ENCODE data around the gene PARM1. TPM values are rescaled to one million over a fixed set of nuclear protein-coding genes. Genes with fewer than 3 reads are reported as not detected.

Gene PARM1
- polyA plus RNA-seq, 1 of the 3 experiments (the other 2 are of a cell fraction): not detected

DNA sequence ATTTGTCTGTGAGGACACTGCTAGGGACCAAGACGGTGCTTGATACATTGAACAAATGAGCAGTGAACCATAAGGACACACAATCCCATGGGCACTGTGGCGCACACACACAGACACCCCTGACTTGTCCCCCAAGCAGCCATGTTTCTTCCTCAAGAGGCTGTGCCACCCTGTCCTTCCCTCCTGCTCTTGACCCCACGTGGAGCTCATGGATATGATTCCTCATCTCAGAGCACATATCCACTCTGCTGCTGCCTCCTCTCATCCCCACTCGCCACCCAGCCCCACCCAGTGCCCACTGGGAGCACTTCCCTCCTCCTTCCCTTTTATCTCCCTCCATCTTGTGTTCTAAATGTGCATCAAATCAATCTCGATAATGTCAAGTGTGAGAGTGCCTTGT is 102.4 kb downstream of the PARM1 start:
- DNase-seq: no peak
- H3K4me2 ChIP-seq: no peak overlapping the region
- CTCF ChIA-PET: no interaction called here

GRCh38 chr4:75036046-75036830 is 103.3 kb downstream of the PARM1 start:
- POLR2A ChIA-PET: no interaction called here
- H3K4me3 ChIP-seq (ENCODE audit: low read depth in 2 of 2, low read length in 1 of 2): no peak overlapping the region
- no peak overlapping the region for H3K27ac ChIP-seq (ENCODE audit: low read depth in 2 of 2, low read length in 1 of 2)
- DNase-seq: no peak
- no peaks in the 10 kb centered on the region for H4K20me1 ChIP-seq (ENCODE audit: insufficient read depth)
- CTCF ChIA-PET: interaction anchor here (1.5 kb wide), 1 partner anchor 162 kb away, joined by 3 read pairs; no protein-coding TSS in a partner anchor
- no peaks in the 10 kb centered on the region for H3K9me3 ChIP-seq
- H3F3A ChIP-seq (replicated peaks; ENCODE audit: insufficient read depth): no peaks in the 10 kb centered on the region
- H3K36me3 ChIP-seq (replicated peaks in 1 of 2; ENCODE audit: control insufficient read depth in 1 of 2, insufficient read depth in 2 of 2, low read length in 1 of 2): no peaks in the 10 kb centered on the region
- H3K9ac ChIP-seq: no peak overlapping the region
- H3K4me1 ChIP-seq (ENCODE audit: control insufficient read depth in 1 of 2, insufficient read depth in 2 of 2, low read depth in 1 of 2, low read length in 1 of 2): no peaks in the 10 kb centered on the region
- H3K27me3 ChIP-seq (ENCODE audit: insufficient read depth): no peaks in the 10 kb centered on the region; the same call in 1 of the 2 replicates
- H3K4me2 ChIP-seq: no peak overlapping the region
- H3K79me2 ChIP-seq (ENCODE audit: insufficient read depth): no peaks in the 10 kb centered on the region
- H3K9me2 ChIP-seq: no peaks in the 10 kb centered on the region
- TF ChIP-seq POLR2AphosphoS5 (IDR thresholded peaks at IDR 0.05; ENCODE audit: low read depth, low read length): no peak
- 3% methylated on average over 3 of the region's 3 CpGs for WGBS (ENCODE audit: low lambda C conversion rate)
- H2AFZ ChIP-seq (ENCODE audit: low read depth): no peak overlapping the region

More for the DNA sequence above, 102.4 kb downstream of the PARM1 start:
- no peaks in the 10 kb centered on the region for H4K20me1 ChIP-seq (ENCODE audit: insufficient read depth)
- H3K9ac ChIP-seq: no peak overlapping the region
- no peaks in the 10 kb centered on the region for H3K36me3 ChIP-seq (replicated peaks in 1 of 2; ENCODE audit: control insufficient read depth in 1 of 2, insufficient read depth in 2 of 2, low read length in 1 of 2)
- TF ChIP-seq SIN3A (IDR thresholded peaks at IDR 0.05; ENCODE audit: borderline replicate concordance, low read depth, low read length) (no peak), GATA2 (CRISPR knock-in tag; IDR thresholded peaks at IDR 0.05) (no peak), CHD2 (IDR thresholded peaks at IDR 0.05; ENCODE audit: low read length, partially characterized antibody) (no peak)
- no peaks in the 10 kb centered on the region for H3K9me3 ChIP-seq
- no peak overlapping the region for H3K27ac ChIP-seq (ENCODE audit: low read depth in 2 of 2, low read length in 1 of 2)
- no peaks in the 10 kb centered on the region for H3K79me2 ChIP-seq (ENCODE audit: insufficient read depth)
- no peaks in the 10 kb centered on the region for H3K4me1 ChIP-seq (ENCODE audit: control insufficient read depth in 1 of 2, insufficient read depth in 2 of 2, low read depth in 1 of 2, low read length in 1 of 2)
- no peaks in the 10 kb centered on the region for H3K9me2 ChIP-seq
- no peak overlapping the region for H3K4me3 ChIP-seq (ENCODE audit: low read depth in 2 of 2, low read length in 1 of 2)
- POLR2A ChIA-PET: no interaction called here
- H3K27me3 ChIP-seq (ENCODE audit: insufficient read depth): no peaks in the 10 kb centered on the region; the same call in 1 of the 2 replicates
- 3% methylated on average over 5 of the region's 5 CpGs for WGBS (ENCODE audit: low lambda C conversion rate)
- no peaks in the 10 kb centered on the region for H3F3A ChIP-seq (replicated peaks; ENCODE audit: insufficient read depth)
- H2AFZ ChIP-seq (ENCODE audit: low read depth): no peak overlapping the region

- 9% methylated on average over 1 of the region's 1 CpG for WGBS (ENCODE audit: low lambda C conversion rate)
- TF ChIP-seq, protein P1, sequence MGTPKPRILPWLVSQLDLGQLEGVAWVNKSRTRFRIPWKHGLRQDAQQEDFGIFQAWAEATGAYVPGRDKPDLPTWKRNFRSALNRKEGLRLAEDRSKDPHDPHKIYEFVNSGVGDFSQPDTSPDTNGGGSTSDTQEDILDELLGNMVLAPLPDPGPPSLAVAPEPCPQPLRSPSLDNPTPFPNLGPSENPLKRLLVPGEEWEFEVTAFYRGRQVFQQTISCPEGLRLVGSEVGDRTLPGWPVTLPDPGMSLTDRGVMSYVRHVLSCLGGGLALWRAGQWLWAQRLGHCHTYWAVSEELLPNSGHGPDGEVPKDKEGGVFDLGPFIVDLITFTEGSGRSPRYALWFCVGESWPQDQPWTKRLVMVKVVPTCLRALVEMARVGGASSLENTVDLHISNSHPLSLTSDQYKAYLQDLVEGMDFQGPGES (IDR thresholded peaks at IDR 0.05; ENCODE audit: low read depth, low read length): no peak
- TF ChIP-seq SMC3 (IDR thresholded peaks at IDR 0.05; ENCODE audit: low read depth, low read length) (no peak), TEAD4 (IDR thresholded peaks at IDR 0.05; ENCODE audit: borderline replicate concordance, insufficient read depth) (no peak), SIN3A (IDR thresholded peaks at IDR 0.05; ENCODE audit: borderline replicate concordance, low read depth, low read length) (no peak), EP300 (IDR thresholded peaks at IDR 0.05; ENCODE audit: borderline replicate concordance in 1 of 2, low read depth in 1 of 2, low read length in 1 of 2) (no peak), RCOR1 (IDR thresholded peaks at IDR 0.05; ENCODE audit: low read length) (no peak), EZH2phosphoT487 (IDR thresholded peaks at IDR 0.05; ENCODE audit: borderline replicate concordance, low read depth) (no peak), MAX (IDR thresholded peaks at IDR 0.05; ENCODE audit: low read depth) (no peak), MXI1 (IDR thresholded peaks at IDR 0.05; ENCODE audit: low read depth, low read length) (no peak), GABPA (IDR thresholded peaks at IDR 0.05; ENCODE audit: low read depth) (no peak), NFIC (IDR thresholded peaks at IDR 0.05; ENCODE audit: borderline replicate concordance) (no peak)
- TF ChIP-seq, protein P2, sequence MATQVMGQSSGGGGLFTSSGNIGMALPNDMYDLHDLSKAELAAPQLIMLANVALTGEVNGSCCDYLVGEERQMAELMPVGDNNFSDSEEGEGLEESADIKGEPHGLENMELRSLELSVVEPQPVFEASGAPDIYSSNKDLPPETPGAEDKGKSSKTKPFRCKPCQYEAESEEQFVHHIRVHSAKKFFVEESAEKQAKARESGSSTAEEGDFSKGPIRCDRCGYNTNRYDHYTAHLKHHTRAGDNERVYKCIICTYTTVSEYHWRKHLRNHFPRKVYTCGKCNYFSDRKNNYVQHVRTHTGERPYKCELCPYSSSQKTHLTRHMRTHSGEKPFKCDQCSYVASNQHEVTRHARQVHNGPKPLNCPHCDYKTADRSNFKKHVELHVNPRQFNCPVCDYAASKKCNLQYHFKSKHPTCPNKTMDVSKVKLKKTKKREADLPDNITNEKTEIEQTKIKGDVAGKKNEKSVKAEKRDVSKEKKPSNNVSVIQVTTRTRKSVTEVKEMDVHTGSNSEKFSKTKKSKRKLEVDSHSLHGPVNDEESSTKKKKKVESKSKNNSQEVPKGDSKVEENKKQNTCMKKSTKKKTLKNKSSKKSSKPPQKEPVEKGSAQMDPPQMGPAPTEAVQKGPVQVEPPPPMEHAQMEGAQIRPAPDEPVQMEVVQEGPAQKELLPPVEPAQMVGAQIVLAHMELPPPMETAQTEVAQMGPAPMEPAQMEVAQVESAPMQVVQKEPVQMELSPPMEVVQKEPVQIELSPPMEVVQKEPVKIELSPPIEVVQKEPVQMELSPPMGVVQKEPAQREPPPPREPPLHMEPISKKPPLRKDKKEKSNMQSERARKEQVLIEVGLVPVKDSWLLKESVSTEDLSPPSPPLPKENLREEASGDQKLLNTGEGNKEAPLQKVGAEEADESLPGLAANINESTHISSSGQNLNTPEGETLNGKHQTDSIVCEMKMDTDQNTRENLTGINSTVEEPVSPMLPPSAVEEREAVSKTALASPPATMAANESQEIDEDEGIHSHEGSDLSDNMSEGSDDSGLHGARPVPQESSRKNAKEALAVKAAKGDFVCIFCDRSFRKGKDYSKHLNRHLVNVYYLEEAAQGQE (IDR thresholded peaks at IDR 0.05; ENCODE audit: low read depth, low read length): no peak
- H3K4me2 ChIP-seq: no peak overlapping the region
- H3K27me3 ChIP-seq (ENCODE audit: insufficient read depth): no peaks in the 10 kb centered on the region; the same call in 1 of the 2 replicates
- H4K20me1 ChIP-seq (ENCODE audit: insufficient read depth): no peaks in the 10 kb centered on the region
- no peak overlapping the region for H3K27ac ChIP-seq (ENCODE audit: low read depth in 2 of 2, low read length in 1 of 2)
- POLR2A ChIA-PET: no interaction called here
- no peaks in the 10 kb centered on the region for H3K9me2 ChIP-seq
- H3F3A ChIP-seq (replicated peaks; ENCODE audit: insufficient read depth): no peaks in the 10 kb centered on the region
- DNase-seq: no peak
- H3K4me1 ChIP-seq (ENCODE audit: control insufficient read depth in 1 of 2, insufficient read depth in 2 of 2, low read depth in 1 of 2, low read length in 1 of 2): no peaks in the 10 kb centered on the region
- no peaks in the 10 kb centered on the region for H3K36me3 ChIP-seq (replicated peaks in 1 of 2; ENCODE audit: control insufficient read depth in 1 of 2, insufficient read depth in 2 of 2, low read length in 1 of 2)
- H2AFZ ChIP-seq (ENCODE audit: low read depth): no peak overlapping the region
- H3K9ac ChIP-seq: no peak overlapping the region
- no peak overlapping the region for H3K4me3 ChIP-seq (ENCODE audit: low read depth in 2 of 2, low read length in 1 of 2)
- H3K79me2 ChIP-seq (ENCODE audit: insufficient read depth): no peaks in the 10 kb centered on the region
- CTCF ChIA-PET: interaction anchor here (1.5 kb wide), 1 partner anchor 163 kb away, joined by 3 read pairs; no protein-coding TSS in a partner anchor
- no peaks in the 10 kb centered on the region for H3K9me3 ChIP-seq
Observed at GRCh38 chr4:75037252-75037651, 104.3 kb downstream of the PARM1 start.
